Ishikawa (cell line): Measurements from ENCODE around the gene RASGRP2.

Experiments
- CREB1 ChIP-seq: IDR thresholded peaks from 2 replicates; pipeline ENCODE4 v1.6.1; 2012; ENCODE audit warnings: low read depth
- EGR1 ChIP-seq: IDR thresholded peaks from 2 replicates; pipeline ENCODE4 v1.6.1; 2012
- EP300 ChIP-seq: IDR thresholded peaks from 2 replicates; pipeline ENCODE4 v1.6.1; 2012; ENCODE audit warnings: borderline replicate concordance
- MAX ChIP-seq: IDR thresholded peaks from 2 replicates; pipeline ENCODE4 v1.6.1; 2012
- TEAD4 ChIP-seq: IDR thresholded peaks from 2 replicates; pipeline ENCODE4 v1.6.1; 2012
- USF1 ChIP-seq: IDR thresholded peaks from 2 replicates; pipeline ENCODE4 v1.6.1; 2012

GRCh38 chr11:64759722-64760719 is 16.1 kb upstream of the RASGRP2 start, which contains the start of gene PYGM:
- TF ChIP-seq USF1 = no peak
- TF ChIP-seq EGR1 = no peak
- TF ChIP-seq TEAD4 = no peak
- no peak for TF ChIP-seq CREB1
- TF ChIP-seq EP300 = no peak
- no peak for TF ChIP-seq MAX
